GM18498 (cell line): Measurements from ENCODE around the gene FAM240A.

Experiments
- ATAC-seq: cut with Tn5 transposase; IDR thresholded peaks from one replicate; pipeline ENCODE4 v1.9.1; 2021; ENCODE audit warnings: mild to moderate bottlenecking, moderate library complexity; ENCODE audit not compliant: unreplicated experiment

FAM240A gene

DNA sequence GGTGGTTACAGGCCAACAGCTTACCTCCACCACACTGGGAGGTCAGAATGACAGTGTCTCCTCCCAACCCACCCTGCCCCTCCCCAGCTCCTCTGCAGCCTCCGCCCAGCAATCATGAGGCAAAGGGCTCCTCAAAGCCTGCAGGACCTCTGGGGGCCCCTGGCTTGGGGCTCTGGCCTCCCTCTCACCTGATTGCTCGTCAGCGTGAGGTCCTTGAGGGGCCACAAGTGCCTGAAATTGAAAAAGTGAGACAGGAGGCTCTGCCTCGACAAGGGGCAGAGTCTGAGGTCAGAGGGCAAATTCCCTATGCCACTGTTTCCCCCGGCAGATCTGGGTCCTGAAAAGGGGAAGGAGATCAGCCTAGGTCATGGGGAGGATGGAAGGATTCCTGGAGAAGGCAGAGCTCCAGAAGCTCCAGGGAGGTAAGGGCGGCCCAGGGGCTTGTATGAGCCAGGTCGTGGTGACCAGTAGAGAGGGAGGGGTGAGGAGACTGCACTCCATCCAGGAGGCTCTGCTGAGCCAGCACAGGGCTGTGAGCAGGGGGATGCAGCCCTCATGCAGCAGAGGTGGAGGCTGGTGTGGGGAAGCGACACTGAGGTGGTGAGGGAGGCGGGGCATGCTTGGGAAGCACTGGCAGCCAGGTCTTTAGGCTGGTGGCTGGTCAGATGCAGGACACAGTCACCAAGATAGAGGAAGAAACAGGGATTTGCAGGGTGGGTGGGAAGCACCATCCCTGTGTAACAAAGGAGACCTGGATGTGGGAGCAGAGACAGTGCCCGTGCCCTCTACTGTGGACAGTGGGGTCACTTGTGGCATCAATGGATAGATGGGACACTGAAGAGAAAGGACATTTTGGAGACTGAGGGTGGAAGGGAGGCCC is 61.1 kb downstream of the FAM240A start:
- ATAC-seq, result no peak

DNA sequence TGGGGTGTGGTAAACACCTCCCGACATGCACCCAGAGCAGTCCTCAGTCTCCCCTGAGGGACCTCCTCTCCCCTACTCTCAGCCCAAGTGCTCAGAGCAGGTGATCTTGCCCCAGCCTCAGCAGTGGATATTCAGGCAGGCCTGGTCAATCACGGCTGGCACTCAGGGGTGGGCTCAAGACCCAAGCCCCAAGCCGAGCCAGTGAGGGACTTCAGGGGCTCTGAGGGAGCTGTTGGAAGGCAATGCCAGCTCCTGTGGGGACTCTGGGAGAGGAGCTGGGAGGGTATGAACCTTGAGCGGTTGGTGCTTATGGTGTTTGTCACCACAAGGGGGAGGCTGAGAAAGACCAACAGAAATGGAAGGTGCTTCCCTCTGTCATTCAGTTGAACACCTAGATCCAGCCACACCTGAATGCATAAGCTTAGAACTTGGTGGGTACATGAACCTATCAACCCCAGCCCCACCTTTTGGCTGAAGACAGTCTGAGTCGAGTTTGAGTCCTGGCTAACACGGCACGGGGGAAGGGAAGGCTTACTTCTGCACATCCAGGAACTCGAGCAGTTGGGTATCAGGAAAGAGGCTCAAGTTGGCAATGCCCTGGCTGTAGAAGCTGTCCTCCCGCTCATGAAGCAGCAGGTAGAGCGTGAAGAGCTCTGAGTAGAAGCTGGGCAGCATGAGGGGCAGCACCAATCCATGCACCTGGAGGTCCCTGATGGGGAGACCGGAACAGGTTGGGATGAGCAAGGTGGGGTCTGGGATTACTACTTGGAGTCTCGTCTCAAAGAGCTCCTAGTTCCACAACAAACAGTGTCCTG is 61.9 kb downstream of the FAM240A start:
- no peak for ATAC-seq

DNA sequence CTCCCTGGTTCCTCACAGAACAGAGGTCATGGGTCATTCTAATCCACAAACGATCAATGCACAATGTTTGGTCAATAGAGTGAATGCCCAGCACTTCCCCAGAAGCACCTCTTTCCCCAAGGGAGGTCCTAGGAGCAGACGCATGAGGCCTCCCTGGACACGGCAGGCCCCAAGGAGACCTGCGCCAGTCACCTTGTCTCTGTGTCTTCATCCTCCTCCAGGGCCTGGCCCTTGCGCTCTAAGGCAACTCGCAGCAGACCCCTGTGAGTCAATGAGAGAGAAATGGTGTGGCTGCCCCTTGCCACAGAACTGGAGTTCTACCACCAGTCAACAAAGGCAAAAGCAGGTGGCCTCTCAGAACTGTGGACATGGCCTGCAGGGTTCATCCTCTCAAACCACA is 63.1 kb downstream of the FAM240A start:
- ATAC-seq, result no peak
